ENCODE data around the gene CEP85. TPM values are rescaled to one million over a fixed set of nuclear protein-coding genes. Genes with fewer than 3 reads are reported as not detected.

CEP85 gene
- total RNA-seq, 4 donors from 2014 or later: 1.8 to 14.0 (median 5.3) TPM

GRCh38 chr1:26287033-26287711, 53.2 kb downstream of the CEP85 start:
- H3K4me3 ChIP-seq: no peak overlapping the region
- H3K27me3 ChIP-seq: no peaks in the 10 kb centered on the region
- no peaks in the 10 kb centered on the region for H3K36me3 ChIP-seq
- DNase-seq: no peak
- TF ChIP-seq POLR2A (IDR thresholded peaks at IDR 0.05): no peak
- no peak for TF ChIP-seq CTCF (IDR thresholded peaks at IDR 0.05)
- H3K4me1 ChIP-seq: peaks cover 0 to 3% of the 10 kb centered on the region in 2 donors
- peak overlapping the region; percentile 21 to 29 for H3K27ac ChIP-seq
- no peaks in the 10 kb centered on the region for H3K9me3 ChIP-seq
- intact Hi-C loops (cut with DNase I; ENCODE audit: low total_unique reads): no loop called here

- no peak for DNase-seq
- Histone ChIP-seq H3K4me1 (peaks cover 0 to 3% of the 10 kb centered on the region in 2 donors), H3K36me3 (no peaks in the 10 kb centered on the region), H3K4me3 (no peak overlapping the region), H3K27me3 (no peaks in the 10 kb centered on the region), H3K9me3 (no peaks in the 10 kb centered on the region), H3K27ac (no peak overlapping the region)
- intact Hi-C loops (cut with DNase I; ENCODE audit: low total_unique reads): no loop called here
- no peak for TF ChIP-seq CTCF (IDR thresholded peaks at IDR 0.05)
- TF ChIP-seq POLR2A (IDR thresholded peaks at IDR 0.05): no peak
Measured at GRCh38 chr1:26287811-26288210, 53.8 kb downstream of the CEP85 start.

- Histone ChIP-seq H3K9me3 (no peaks in the 10 kb centered on the region), H3K4me1 (peaks cover 0 to 3% of the 10 kb centered on the region in 2 donors)
- intact Hi-C loops (cut with DNase I; ENCODE audit: low total_unique reads): no loop called here
Measured at GRCh38 chr1:26288311-26288941, 54.4 kb downstream of the CEP85 start.

GRCh38 chr1:26289158-26290059, 55.4 kb downstream of the CEP85 start:
- H3K9me3 ChIP-seq: no peaks in the 10 kb centered on the region
- H3K27ac ChIP-seq: no peak overlapping the region
- TF ChIP-seq POLR2A (IDR thresholded peaks at IDR 0.05): no peak
- no peak for TF ChIP-seq CTCF (IDR thresholded peaks at IDR 0.05)
- H3K4me1 ChIP-seq: peaks cover 0 to 2% of the 10 kb centered on the region in 2 donors
- no peak for DNase-seq
- H3K36me3 ChIP-seq: no peaks in the 10 kb centered on the region
- H3K4me3 ChIP-seq: no peak overlapping the region
- H3K27me3 ChIP-seq: no peaks in the 10 kb centered on the region
- intact Hi-C loops (cut with DNase I; ENCODE audit: low total_unique reads): no loop called here

More at GRCh38 chr1:26288311-26288941, 54.4 kb downstream of the CEP85 start:
- H3K4me3 ChIP-seq: no peak overlapping the region
- TF ChIP-seq CTCF (IDR thresholded peaks at IDR 0.05) (no peak), POLR2A (IDR thresholded peaks at IDR 0.05) (no peak)
- no peaks in the 10 kb centered on the region for H3K36me3 ChIP-seq
- DNase-seq: no peak
- no peak overlapping the region for H3K27ac ChIP-seq
- no peaks in the 10 kb centered on the region for H3K27me3 ChIP-seq
